Stimulated activated naive B cell treated with anti-CD40 and anti-IgM and Interleukin-4, amounts not matched to agents 10 μg/mL and 1 μg/mL and 100 μg/mL, for 72 hours (primary cell): ENCODE results near the gene RAD54L.
"Not testable (repeated sequence)": the region's sequence is repeated elsewhere in the genome, so short reads cannot be mapped to it uniquely, and the experiment has no call there.

Experiments used
- ATAC-seq, 2 donors: fragments of 150-1000 bp; cut with Tn5 transposase; replicated peaks; 2 replicates each; pipeline ENCODE4 v1.10.0; 2021; ENCODE audit warnings: moderate library complexity in 1 of 2
- DNase-seq: peaks from one replicate; pipeline ENCODE4 v3.0.0; 2021
- H3K27ac Mint-ChIP-seq: one replicate; pipeline ENCODE4 v1.8.0; 2022; ENCODE audit warnings: mild to moderate bottlenecking, mixed read lengths
- H3K27me3 Mint-ChIP-seq, 2 donors: one replicate each; pipeline ENCODE4 v1.8.0; 2022; ENCODE audit warnings: mixed read lengths in 2 of 2
- H3K36me3 Mint-ChIP-seq, 2 donors: one replicate each; pipeline ENCODE4 v1.8.0; 2022; ENCODE audit warnings: mixed read lengths in 2 of 2, mild to moderate bottlenecking in 1 of 2
- H3K4me1 Mint-ChIP-seq, 2 donors: one replicate each; pipeline ENCODE4 v1.8.0; 2022; ENCODE audit warnings: mixed read lengths in 2 of 2, mild to moderate bottlenecking in 1 of 2
- H3K4me3 Mint-ChIP-seq, 2 donors: one replicate each; pipeline ENCODE4 v1.8.0; 2022; ENCODE audit warnings: mild to moderate bottlenecking in 2 of 2, mixed read lengths in 2 of 2, moderate library complexity in 1 of 2
- H3K9me3 Mint-ChIP-seq, 2 donors: one replicate each; pipeline ENCODE4 v1.8.0; 2022; ENCODE audit warnings: mixed read lengths in 2 of 2, mild to moderate bottlenecking in 1 of 2

RAD54L gene

DNA sequence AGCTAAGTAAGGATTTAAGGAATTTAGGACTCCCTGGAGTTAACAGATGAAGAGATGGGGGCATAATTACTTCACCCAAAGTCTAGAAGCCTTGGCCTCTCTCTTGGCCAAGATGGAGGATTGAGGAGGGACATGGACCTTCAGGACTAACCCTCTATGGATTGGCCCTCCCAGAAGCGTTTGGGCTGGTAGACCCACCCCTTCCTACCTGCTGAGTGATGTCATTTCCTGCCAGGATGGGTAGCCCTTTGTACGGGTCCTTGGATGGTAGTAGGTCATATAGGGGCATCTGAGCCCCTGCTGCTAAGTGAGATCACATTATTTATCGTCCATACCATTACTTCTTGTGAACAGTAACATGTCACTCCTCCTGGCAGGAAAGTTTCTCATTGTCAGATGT is 26.8 kb upstream of the RAD54L start:
- no peak overlapping the region for H3K4me3 Mint-ChIP-seq
- H3K27ac Mint-ChIP-seq, result no peak overlapping the region
- H3K36me3 Mint-ChIP-seq, result peaks cover 2 to 22% of the 10 kb centered on the region in 2 donors
- H3K4me1 Mint-ChIP-seq, result peaks cover 0 to 7% of the 10 kb centered on the region in 2 donors
- no peaks in the 10 kb centered on the region for H3K27me3 Mint-ChIP-seq
- no peak for ATAC-seq
- no peaks in the 10 kb centered on the region for H3K9me3 Mint-ChIP-seq
- no peak for DNase-seq

DNA sequence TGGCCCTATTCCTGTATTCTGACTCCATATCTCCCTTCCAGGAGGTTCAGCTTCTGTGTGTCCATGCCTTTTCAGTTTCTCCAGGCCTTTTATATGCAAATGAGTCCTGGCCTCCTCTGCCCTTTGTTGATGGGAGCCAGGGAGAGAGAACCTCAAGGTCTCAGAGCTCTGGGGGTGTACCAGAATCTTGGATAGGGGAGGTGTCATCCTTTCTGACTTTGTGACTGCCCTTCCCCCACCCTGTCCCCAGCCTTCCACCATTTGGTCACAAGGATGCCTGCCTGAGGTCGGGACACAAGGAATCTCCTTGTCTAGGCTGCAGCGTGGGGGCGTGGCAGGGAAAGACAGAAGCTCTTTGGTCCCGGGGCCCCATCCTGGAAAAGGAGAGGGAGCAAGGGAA is 25.8 kb upstream of the RAD54L start:
- ATAC-seq (no peak), DNase-seq (no peak)
- Mint-ChIP-seq H3K27ac (no peak overlapping the region), H3K27me3 (no peaks in the 10 kb centered on the region), H3K4me3 (no peak overlapping the region), H3K9me3 (no peaks in the 10 kb centered on the region), H3K4me1 (peaks cover 0 to 7% of the 10 kb centered on the region in 2 donors), H3K36me3 (peaks cover 2 to 22% of the 10 kb centered on the region in 2 donors)

DNA sequence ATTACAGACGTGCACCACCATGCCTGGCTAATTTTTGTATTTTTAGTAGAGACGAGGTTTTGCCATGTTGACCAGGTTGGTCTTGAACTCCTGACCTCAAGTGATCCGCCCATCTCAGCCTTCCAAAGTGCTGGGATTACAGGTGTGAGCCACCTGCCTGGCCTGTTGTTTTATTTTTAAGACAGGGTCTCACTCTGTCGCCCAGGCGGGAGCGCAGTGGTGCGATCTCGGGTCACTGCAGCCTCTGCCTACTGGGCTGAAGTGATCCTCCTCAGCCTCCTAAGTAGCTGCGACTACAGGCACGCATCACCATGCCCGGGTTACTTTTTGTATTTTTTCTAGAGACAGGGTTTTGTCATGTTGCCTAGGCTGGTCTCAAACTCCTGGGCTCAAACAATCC is 24.5 kb upstream of the RAD54L start:
- not testable (repeated sequence) for H3K9me3 Mint-ChIP-seq, H3K4me3 Mint-ChIP-seq, H3K4me1 Mint-ChIP-seq, H3K27me3 Mint-ChIP-seq, DNase-seq, H3K27ac Mint-ChIP-seq
- H3K36me3 Mint-ChIP-seq, result peaks cover 2 to 22% of the 10 kb centered on the region in 2 donors
- ATAC-seq, result peak; percentile 14 to 19

DNA sequence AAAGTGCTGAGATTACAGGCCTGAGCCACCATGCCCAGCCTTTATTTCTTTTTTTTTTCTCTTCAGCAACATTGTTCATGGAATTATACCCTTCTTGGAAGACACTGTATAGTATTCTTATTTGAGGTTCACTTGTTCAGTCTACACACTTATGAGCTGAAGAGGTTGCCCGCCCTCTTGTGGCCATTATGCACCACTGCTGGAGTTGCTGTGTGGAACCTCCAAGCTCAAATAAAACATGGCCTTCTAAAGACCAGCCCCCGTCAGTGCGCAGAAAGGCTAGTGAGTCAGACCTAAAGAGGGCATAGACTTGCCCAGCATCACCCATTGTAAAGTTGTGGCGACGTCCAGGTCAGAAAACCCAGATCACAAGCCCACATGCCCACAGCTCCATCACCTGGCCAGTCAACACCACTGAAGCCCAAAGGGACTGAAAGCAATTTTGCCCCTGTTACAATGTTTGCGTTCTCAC is 24.1 kb upstream of the RAD54L start:
- H3K27ac Mint-ChIP-seq, result no peak overlapping the region
- peak; percentile 96 to 99 for ATAC-seq
- no peaks in the 10 kb centered on the region for H3K9me3 Mint-ChIP-seq
- peak; percentile 37 for DNase-seq
- H3K4me1 Mint-ChIP-seq, result peaks cover 0 to 7% of the 10 kb centered on the region in 2 donors
- H3K4me3 Mint-ChIP-seq, result no peak overlapping the region
- H3K36me3 Mint-ChIP-seq, result peaks cover 2 to 22% of the 10 kb centered on the region in 2 donors
- H3K27me3 Mint-ChIP-seq, result no peaks in the 10 kb centered on the region

DNA sequence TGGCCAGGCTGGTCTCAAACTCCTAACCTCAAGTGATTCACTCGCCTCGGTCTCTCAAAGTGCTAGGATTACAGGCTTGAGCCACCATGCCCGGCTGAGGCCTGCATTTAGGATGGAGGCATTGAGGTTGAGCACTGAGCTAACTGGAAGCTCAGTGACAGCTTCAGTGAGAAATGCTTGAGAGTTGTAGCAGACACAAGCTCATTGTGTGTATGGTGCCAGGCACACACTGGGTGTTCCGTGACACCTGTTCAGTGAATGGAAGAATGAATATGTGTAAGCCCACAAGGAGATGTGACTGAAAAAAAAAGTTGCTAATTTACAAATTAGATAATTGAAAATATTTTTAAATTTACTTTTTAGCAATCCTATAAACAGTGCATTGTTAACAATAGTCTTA is 22.6 kb upstream of the RAD54L start:
- Mint-ChIP-seq H3K27ac (no peak overlapping the region), H3K4me3 (no peak overlapping the region), H3K27me3 (no peaks in the 10 kb centered on the region), H3K4me1 (peaks cover 0 to 7% of the 10 kb centered on the region in 2 donors), H3K36me3 (peaks cover 2 to 19% of the 10 kb centered on the region in 2 donors), H3K9me3 (no peaks in the 10 kb centered on the region)
- DNase-seq (no peak), ATAC-seq (no peak)

DNA sequence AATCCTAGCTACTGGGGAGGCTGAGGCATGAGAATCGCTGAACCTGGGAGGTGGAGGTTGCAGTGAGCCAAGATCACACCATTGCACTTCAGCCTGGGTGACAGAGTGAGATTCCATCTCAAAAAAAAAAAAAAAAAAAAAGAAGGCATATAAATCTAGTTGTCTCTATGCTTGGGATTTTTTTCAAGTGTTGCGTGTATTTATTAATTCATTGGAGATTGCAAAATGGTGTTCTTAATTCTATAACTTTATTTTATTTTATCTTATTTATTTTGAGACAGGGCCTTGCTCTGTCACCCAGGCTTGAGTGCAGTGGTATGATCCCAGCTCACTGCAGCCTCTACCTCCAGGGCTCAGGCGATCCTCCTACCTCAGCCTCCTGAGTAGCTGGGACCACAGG is 16.3 kb upstream of the RAD54L start:
- not testable (repeated sequence) for H3K27ac Mint-ChIP-seq, DNase-seq, H3K36me3 Mint-ChIP-seq, H3K4me1 Mint-ChIP-seq, H3K4me3 Mint-ChIP-seq, H3K27me3 Mint-ChIP-seq, H3K9me3 Mint-ChIP-seq, ATAC-seq

DNA sequence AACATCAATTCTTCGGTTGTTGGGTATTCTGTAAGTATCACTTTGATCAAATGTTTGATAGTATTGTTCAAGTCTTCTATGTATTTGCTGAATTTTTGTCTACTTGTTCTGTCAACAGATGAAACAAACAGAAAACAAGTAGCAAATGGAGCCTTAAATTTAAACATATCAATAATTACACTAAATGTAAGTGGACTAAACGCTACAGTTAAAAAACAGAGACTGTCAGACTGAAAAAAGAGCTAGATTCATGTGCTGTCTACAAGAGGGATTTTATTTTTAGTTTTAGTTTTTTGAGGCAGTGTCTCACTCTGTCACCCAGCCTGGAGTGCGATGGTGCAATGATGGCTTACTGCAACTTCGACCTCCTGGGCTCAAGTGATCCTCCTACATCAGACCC is 10.7 kb upstream of the RAD54L start:
- peaks cover 8 to 11% of the 10 kb centered on the region in 2 donors for H3K9me3 Mint-ChIP-seq
- peaks cover 5 to 10% of the 10 kb centered on the region in 2 donors for H3K36me3 Mint-ChIP-seq
- H3K27ac Mint-ChIP-seq, result no peak overlapping the region
- H3K4me3 Mint-ChIP-seq, result no peak overlapping the region
- DNase-seq (no peak), ATAC-seq (no peak)
- peaks cover 0 to 8% of the 10 kb centered on the region in 2 donors for H3K4me1 Mint-ChIP-seq
- no peaks in the 10 kb centered on the region for H3K27me3 Mint-ChIP-seq

DNA sequence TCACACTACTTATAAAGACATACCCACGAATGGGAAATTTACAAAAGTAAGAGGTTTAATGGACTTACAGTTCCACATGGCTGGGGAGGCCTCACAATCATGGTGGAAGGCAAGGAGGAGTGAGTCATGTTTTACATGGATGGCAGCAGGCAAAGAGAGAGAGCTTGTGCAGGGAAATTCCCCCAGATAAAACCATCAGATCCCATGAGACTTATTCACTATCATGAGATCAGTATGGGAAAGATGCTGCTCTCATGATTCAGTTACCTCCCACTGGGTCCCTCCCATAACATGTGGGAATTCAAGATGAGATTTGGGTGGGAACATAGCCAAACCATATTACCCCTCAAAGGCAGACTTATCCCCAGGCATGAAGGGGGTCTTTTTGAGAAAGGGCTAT is 8.7 kb upstream of the RAD54L start:
- H3K4me3 Mint-ChIP-seq, H3K27me3 Mint-ChIP-seq, H3K27ac Mint-ChIP-seq, DNase-seq, H3K4me1 Mint-ChIP-seq: not testable (repeated sequence)
- ATAC-seq, result peak in 1 of 2 donors; percentile 14
- Mint-ChIP-seq H3K36me3 (peaks cover 5 to 10% of the 10 kb centered on the region in 2 donors), H3K9me3 (peaks cover 8 to 11% of the 10 kb centered on the region in 2 donors)

DNA sequence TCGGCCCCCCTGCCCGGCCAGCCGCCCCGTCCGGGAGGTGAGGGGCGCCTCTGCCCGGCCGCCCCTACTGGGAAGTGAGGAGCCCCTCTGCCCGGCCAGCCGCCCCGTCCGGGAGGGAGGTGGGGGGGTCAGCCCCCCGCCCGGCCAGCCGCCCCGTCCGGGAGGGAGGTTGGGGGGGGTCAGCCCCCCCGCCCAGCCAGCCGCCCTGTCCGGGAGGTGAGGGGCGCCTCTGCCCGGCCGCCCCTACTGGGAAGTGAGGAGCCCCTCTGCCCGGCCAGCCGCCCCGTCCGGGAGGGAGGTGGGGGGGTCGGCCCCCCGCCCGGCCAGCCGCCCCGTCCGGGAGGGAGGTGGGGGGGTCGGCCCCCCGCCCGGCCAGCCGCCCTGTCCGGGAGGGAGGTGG is 5.8 kb upstream of the RAD54L start:
- not testable (repeated sequence) for H3K4me3 Mint-ChIP-seq, H3K27ac Mint-ChIP-seq, H3K27me3 Mint-ChIP-seq, ATAC-seq, DNase-seq
- Mint-ChIP-seq H3K4me1 (peaks cover 2 to 20% of the 10 kb centered on the region in 2 donors), H3K36me3 (peaks cover 5 to 10% of the 10 kb centered on the region in 2 donors), H3K9me3 (peaks cover 8 to 11% of the 10 kb centered on the region in 2 donors)

DNA sequence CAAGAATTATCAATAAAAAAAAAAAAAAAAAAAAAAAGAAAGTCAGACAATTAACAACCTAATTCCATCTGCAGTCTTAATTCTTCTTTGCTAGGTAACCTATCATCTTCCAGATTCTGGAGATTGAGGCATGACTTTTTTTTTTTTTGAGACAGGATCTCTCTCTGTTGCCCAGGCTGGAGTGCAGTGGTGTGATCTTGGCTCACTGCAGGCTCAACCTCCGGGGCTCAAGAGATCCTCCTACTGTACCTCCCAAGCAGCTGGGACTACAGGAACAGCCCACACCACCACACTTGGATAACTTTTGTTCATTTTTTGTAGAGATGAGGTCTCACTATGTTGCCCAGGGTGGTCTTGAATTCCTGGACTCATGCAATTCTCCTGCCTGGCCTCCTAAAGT is 4.6 kb upstream of the RAD54L start:
- H3K27ac Mint-ChIP-seq, result no peak overlapping the region

DNA sequence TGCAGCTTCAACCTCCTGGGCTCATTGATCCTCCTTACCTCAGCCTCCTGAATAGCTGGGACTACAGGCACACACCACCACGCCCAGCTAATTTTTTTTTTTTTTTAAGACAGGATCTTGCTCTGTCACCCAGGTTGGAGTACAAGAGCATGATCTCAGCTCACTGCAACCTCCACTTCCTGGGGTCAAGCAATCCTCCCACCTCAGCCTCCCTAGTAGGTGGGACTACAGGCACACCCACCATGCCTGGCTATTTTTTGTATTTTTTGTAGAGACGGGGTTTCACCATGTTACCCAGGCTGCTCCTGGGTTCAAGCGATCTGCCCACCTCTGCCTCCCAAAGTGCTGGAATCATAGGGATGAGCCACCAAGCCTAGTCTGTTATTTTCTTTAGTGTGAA is 3.7 kb upstream of the RAD54L start:
- not testable (repeated sequence) for DNase-seq, H3K27ac Mint-ChIP-seq, H3K4me3 Mint-ChIP-seq, H3K27me3 Mint-ChIP-seq, ATAC-seq, H3K36me3 Mint-ChIP-seq, H3K9me3 Mint-ChIP-seq
- peaks cover 12 to 27% of the 10 kb centered on the region in 2 donors for H3K4me1 Mint-ChIP-seq

More for the DNA sequence above, 4.6 kb upstream of the RAD54L start:
- ATAC-seq, result no peak
- DNase-seq, result no peak
- Mint-ChIP-seq H3K4me3 (no peak overlapping the region), H3K27me3 (no peaks in the 10 kb centered on the region), H3K36me3 (peaks cover 3 to 10% of the 10 kb centered on the region in 2 donors), H3K4me1 (peaks cover 7 to 27% of the 10 kb centered on the region in 2 donors), H3K9me3 (peaks cover 8 to 11% of the 10 kb centered on the region in 2 donors)

DNA sequence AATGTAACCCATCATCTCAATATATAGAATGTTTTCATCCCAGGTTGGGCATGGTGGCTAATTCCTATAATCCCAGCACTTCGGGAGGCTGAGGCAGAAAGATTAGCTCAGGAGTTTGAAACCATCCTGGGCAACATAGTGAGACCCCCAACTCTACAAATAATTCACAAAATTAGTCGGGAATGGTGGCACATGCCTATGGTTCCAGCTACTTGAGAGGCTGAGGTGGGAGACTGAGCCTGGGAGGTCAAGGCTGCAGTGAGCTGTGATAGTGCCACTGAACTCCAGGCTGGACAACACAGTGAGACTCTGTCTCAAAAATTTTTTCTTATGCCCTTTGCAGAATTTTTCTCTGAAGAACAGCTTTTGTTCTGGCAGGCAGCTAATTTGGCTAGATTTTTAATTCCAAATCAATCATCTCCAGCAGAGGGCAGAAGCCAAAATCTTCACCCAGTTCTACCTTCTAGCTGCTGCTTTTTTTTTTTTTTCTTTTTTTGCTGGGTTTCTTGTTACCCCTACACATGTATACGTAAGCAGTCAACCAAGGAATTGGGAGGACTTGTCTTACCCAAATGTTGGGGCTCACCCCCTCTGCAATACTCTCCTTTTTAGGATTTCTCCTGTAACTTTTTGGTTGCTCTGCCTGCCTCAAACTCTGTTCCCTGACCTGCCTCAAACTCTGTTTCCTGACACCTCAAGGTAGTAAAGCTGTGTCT is 2.7 kb upstream of the RAD54L start:
- Mint-ChIP-seq H3K36me3 (peaks cover 1 to 8% of the 10 kb centered on the region in 2 donors), H3K9me3 (no peaks in the 10 kb centered on the region), H3K4me3 (no peak overlapping the region), H3K27ac (no peak overlapping the region), H3K27me3 (no peaks in the 10 kb centered on the region), H3K4me1 (peaks cover 15 to 25% of the 10 kb centered on the region in 2 donors)
- ATAC-seq (no peak), DNase-seq (no peak)

DNA sequence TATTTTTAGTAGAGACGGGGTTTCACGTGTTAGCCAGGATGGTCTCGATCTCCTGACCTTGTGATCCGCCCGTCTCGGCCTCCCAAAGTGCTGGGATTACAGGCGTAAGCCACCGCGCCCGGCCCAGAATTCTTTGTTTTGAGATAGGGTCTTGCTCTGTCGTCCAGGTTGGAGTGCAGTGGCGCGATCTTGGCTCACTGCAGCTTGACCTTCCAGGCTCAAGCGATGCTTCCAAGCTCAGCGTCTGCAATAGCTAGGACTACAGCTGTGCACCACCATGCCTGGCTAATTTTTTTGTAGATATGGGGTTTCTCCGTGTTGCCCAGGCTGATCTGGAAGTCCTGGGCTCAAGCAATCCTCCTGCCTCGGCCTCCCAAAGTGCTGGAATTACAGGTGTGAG is 1.4 kb upstream of the RAD54L start:
- ATAC-seq, H3K36me3 Mint-ChIP-seq, H3K9me3 Mint-ChIP-seq, H3K27ac Mint-ChIP-seq, H3K27me3 Mint-ChIP-seq, DNase-seq, H3K4me3 Mint-ChIP-seq: not testable (repeated sequence)
- H3K4me1 Mint-ChIP-seq, result peaks cover 15 to 25% of the 10 kb centered on the region in 2 donors

DNA sequence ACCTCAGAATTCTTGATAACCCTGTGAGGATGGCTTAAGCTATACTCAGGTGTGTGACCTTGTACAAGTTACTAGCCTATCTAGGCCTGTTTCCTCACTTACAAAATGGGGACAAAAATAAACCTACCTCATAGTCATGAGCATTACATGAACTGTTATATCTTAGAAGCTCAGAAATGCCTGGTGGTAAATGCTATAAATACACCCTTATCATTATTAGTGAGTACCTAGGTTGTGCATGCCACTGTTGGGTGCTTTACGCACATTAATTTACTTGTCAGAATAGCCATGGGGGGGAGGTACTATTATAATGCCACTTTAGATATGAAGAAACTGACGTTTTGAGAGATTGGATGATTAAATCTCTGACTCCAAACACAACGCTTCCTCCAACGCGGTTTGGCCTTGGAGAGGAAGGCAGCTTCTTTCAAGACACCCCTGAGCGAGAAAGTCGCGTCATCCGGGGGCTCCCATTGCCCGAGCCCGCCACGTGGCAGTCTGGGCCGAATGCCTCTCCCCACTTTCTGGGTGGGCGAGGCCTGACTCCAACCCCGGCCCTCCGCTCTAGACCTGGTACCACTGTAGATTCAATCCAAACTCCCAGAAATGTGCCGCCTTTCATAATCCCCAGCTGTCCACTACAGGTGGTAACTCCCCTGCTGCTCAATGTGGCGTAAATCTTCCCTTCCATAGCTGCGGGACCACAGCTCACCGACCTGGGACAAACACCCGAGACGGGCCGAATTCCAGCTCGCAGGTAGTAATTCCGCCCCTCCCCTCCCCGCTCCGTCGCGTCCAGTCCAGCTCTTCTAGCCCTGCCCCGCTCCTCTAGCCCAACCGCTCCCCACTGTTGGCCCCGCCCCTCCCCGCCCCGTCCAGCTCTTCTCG is 771 bp upstream of the RAD54L start:
- Mint-ChIP-seq H3K36me3 (peaks cover 1 to 9% of the 10 kb centered on the region in 2 donors), H3K27me3 (no peaks in the 10 kb centered on the region), H3K9me3 (no peaks in the 10 kb centered on the region), H3K27ac (peak overlapping the region; percentile 92), H3K4me1 (peaks cover 15 to 25% of the 10 kb centered on the region in 2 donors), H3K4me3 (peak overlapping the region; percentile 91 to 93)
- ATAC-seq (peak; percentile 75 to 76), DNase-seq (no peak)
